ENCODE measurements around the gene CLEC2D.
"Not testable (repeated sequence)": the region's sequence is repeated elsewhere in the genome, so short reads cannot be mapped to it uniquely, and the experiment has no call there.

CLEC2D gene

GRCh38 chr12:9661720-9662119 is 7.8 kb upstream of the CLEC2D start:
- no peak for DNase-seq

- no peak for DNase-seq
These were observed 7.0 kb upstream of the CLEC2D start for GRCh38 chr12:9662488-9662887.

- DNase-seq: no peak
These were observed 1.9 kb upstream of the CLEC2D start for GRCh38 chr12:9667403-9668160.

- no peak for DNase-seq
These were observed 1.1 kb upstream of the CLEC2D start for GRCh38 chr12:9668161-9669018.

- no peak for DNase-seq
These were observed 540 bp upstream of the CLEC2D start for GRCh38 chr12:9669019-9669326.

- not testable (repeated sequence) for DNase-seq
These were observed 2.8 kb downstream of the CLEC2D start for GRCh38 chr12:9672340-9672739.

- no peak for DNase-seq
These were observed 4.1 kb downstream of the CLEC2D start for GRCh38 chr12:9673404-9674225.

- DNase-seq: no peak
These were observed 4.7 kb downstream of the CLEC2D start for GRCh38 chr12:9674226-9674590.

- DNase-seq: not testable (repeated sequence)
These were observed 13.0 kb downstream of the CLEC2D start for GRCh38 chr12:9682508-9682907.

- DNase-seq: not testable (repeated sequence)
These were observed 13.4 kb downstream of the CLEC2D start for GRCh38 chr12:9682949-9683348.

GRCh38 chr12:9685366-9685765 is 15.9 kb downstream of the CLEC2D start:
- peak; percentile 28 for DNase-seq

- no peak for DNase-seq
These were observed 16.4 kb downstream of the CLEC2D start for GRCh38 chr12:9685915-9686314.

- DNase-seq: no peak
These were observed 17.7 kb downstream of the CLEC2D start for GRCh38 chr12:9687228-9687627.

- DNase-seq: no peak
These were observed 23.4 kb downstream of the CLEC2D start for GRCh38 chr12:9692909-9693308.

GRCh38 chr12:9694241-9694640 is 24.7 kb downstream of the CLEC2D start:
- no peak for DNase-seq

GRCh38 chr12:9695150-9695549 is 25.6 kb downstream of the CLEC2D start:
- DNase-seq: peak; percentile 15

- not testable (repeated sequence) for DNase-seq
These were observed 26.1 kb downstream of the CLEC2D start for GRCh38 chr12:9695661-9696060.

- no peak for DNase-seq
These were observed 28.1 kb downstream of the CLEC2D start for GRCh38 chr12:9697619-9698018.

GRCh38 chr12:9698681-9699080 is 29.2 kb downstream of the CLEC2D start:
- DNase-seq: no peak

- DNase-seq: no peak
These were observed 29.9 kb downstream of the CLEC2D start for GRCh38 chr12:9699269-9699897.

GRCh38 chr12:9699898-9700605 is 30.5 kb downstream of the CLEC2D start:
- no peak for DNase-seq

GRCh38 chr12:9700606-9700956 is 31.1 kb downstream of the CLEC2D start:
- no peak for DNase-seq
